Measurements from ENCODE around the gene ZNF57. TPM values are rescaled to one million over a fixed set of nuclear protein-coding genes. Genes with fewer than 3 reads are reported as not detected.

ZNF57 gene
- polyA plus RNA-seq, 4 donors = 4.5 to 19.2 (median 15.2) TPM

- DNase-seq (no peak), FAIRE-seq (no peak)
- no peaks in the 10 kb centered on the region for H3K27me3 ChIP-seq (ENCODE audit: control insufficient read depth in 3 of 3, insufficient read depth in 3 of 3, low read length in 3 of 3)
- H3K4me1 ChIP-seq (ENCODE audit: control insufficient read depth in 3 of 3, insufficient read depth in 2 of 3, low read depth in 1 of 3, low read length in 2 of 3) = peaks cover 0 to 9% (median 0%) of the 10 kb centered on the region in 3 donors
- WGBS, 3 donors = 91 to 94% (median 94%) methylated on average over 19 to 20 of the region's 20 CpGs
- peaks cover 0 to 28% (median 0%) of the 10 kb centered on the region in 3 donors for H3K36me3 ChIP-seq (ENCODE audit: control insufficient read depth in 3 of 3, insufficient read depth in 2 of 3, low read depth in 1 of 3, low read length in 3 of 3)
- H3K4me3 ChIP-seq (ENCODE audit: low read depth in 1 of 3, low read length in 3 of 3) = no peak overlapping the region
- H3K27ac ChIP-seq (ENCODE audit: low read depth in 1 of 3, low read length in 2 of 3) = no peak overlapping the region
- peaks cover 0 to 17% of the 10 kb centered on the region in 2 donors for H3K9me3 ChIP-seq (ENCODE audit: control insufficient read depth in 2 of 2, insufficient read depth in 1 of 2, low read depth in 1 of 2, low read length in 1 of 2)
Observed at GRCh38 chr19:2906631-2907195, 6.0 kb downstream of the ZNF57 start.

- DNase-seq = no peak
- H3K4me1 ChIP-seq (ENCODE audit: control insufficient read depth in 3 of 3, insufficient read depth in 2 of 3, low read depth in 1 of 3, low read length in 2 of 3) = no peaks in the 10 kb centered on the region
- 92 to 95% (median 94%) methylated on average over 5 of the region's 5 CpGs for WGBS, 3 donors
- H3K4me3 ChIP-seq (ENCODE audit: low read depth in 1 of 3, low read length in 3 of 3) = no peak overlapping the region
- H3K36me3 ChIP-seq (ENCODE audit: control insufficient read depth in 3 of 3, insufficient read depth in 2 of 3, low read depth in 1 of 3, low read length in 3 of 3) = peaks cover 6 to 33% (median 24%) of the 10 kb centered on the region in 3 donors
- no peaks in the 10 kb centered on the region for H3K27me3 ChIP-seq (ENCODE audit: control insufficient read depth in 3 of 3, insufficient read depth in 3 of 3, low read length in 3 of 3)
- FAIRE-seq = no peak
- H3K27ac ChIP-seq (ENCODE audit: low read depth in 1 of 3, low read length in 2 of 3) = no peak overlapping the region
- H3K9me3 ChIP-seq (ENCODE audit: control insufficient read depth in 2 of 2, insufficient read depth in 1 of 2, low read depth in 1 of 2, low read length in 1 of 2) = peaks cover 3 to 60% of the 10 kb centered on the region in 2 donors
Observed at GRCh38 chr19:2912306-2912705, 11.6 kb downstream of the ZNF57 start.

- FAIRE-seq (no peak), DNase-seq (no peak)
- Histone ChIP-seq H3K4me1 (ENCODE audit: control insufficient read depth in 3 of 3, insufficient read depth in 2 of 3, low read depth in 1 of 3, low read length in 2 of 3) (no peaks in the 10 kb centered on the region), H3K27me3 (ENCODE audit: control insufficient read depth in 3 of 3, insufficient read depth in 3 of 3, low read length in 3 of 3) (no peaks in the 10 kb centered on the region), H3K36me3 (ENCODE audit: control insufficient read depth in 3 of 3, insufficient read depth in 2 of 3, low read depth in 1 of 3, low read length in 3 of 3) (peaks cover 10 to 36% (median 31%) of the 10 kb centered on the region in 3 donors), H3K9me3 (ENCODE audit: control insufficient read depth in 2 of 2, insufficient read depth in 1 of 2, low read depth in 1 of 2, low read length in 1 of 2) (peaks cover 8 to 57% of the 10 kb centered on the region in 2 donors), H3K4me3 (ENCODE audit: low read depth in 1 of 3, low read length in 3 of 3) (no peak overlapping the region), H3K27ac (ENCODE audit: low read depth in 1 of 3, low read length in 2 of 3) (no peak overlapping the region)
- 95 to 97% (median 96%) methylated on average over 16 of the region's 16 CpGs for WGBS, 3 donors
Observed at GRCh38 chr19:2917275-2918184, 16.8 kb downstream of the ZNF57 start.

GRCh38 chr19:2922987-2923386 lies 22.3 kb downstream of the ZNF57 start:
- no peak for DNase-seq
- WGBS, 3 donors = 38 to 67% (median 49%) methylated on average over 5 of the region's 5 CpGs
- no peak for FAIRE-seq
- H3K27me3 ChIP-seq (ENCODE audit: control insufficient read depth in 3 of 3, insufficient read depth in 3 of 3, low read length in 3 of 3) = no peaks in the 10 kb centered on the region
- peaks cover under 1 to 31% of the 10 kb centered on the region in 2 donors for H3K9me3 ChIP-seq (ENCODE audit: control insufficient read depth in 2 of 2, insufficient read depth in 1 of 2, low read depth in 1 of 2, low read length in 1 of 2)
- H3K27ac ChIP-seq (ENCODE audit: low read depth in 1 of 3, low read length in 2 of 3) = no peak overlapping the region
- H3K4me1 ChIP-seq (ENCODE audit: control insufficient read depth in 3 of 3, insufficient read depth in 2 of 3, low read depth in 1 of 3, low read length in 2 of 3) = no peaks in the 10 kb centered on the region
- no peak overlapping the region for H3K4me3 ChIP-seq (ENCODE audit: low read depth in 1 of 3, low read length in 3 of 3)
- H3K36me3 ChIP-seq (ENCODE audit: control insufficient read depth in 3 of 3, insufficient read depth in 2 of 3, low read depth in 1 of 3, low read length in 3 of 3) = peaks cover 0 to 15% (median 4%) of the 10 kb centered on the region in 3 donors

- FAIRE-seq = no peak
- peaks cover 0 to 14% (median 3%) of the 10 kb centered on the region in 3 donors for H3K36me3 ChIP-seq (ENCODE audit: control insufficient read depth in 3 of 3, insufficient read depth in 2 of 3, low read depth in 1 of 3, low read length in 3 of 3)
- 38 to 55% (median 46%) methylated on average over 4 of the region's 4 CpGs for WGBS, 3 donors
- H3K27ac ChIP-seq (ENCODE audit: low read depth in 1 of 3, low read length in 2 of 3) = no peak overlapping the region
- no peak for DNase-seq
- H3K4me1 ChIP-seq (ENCODE audit: control insufficient read depth in 3 of 3, insufficient read depth in 2 of 3, low read depth in 1 of 3, low read length in 2 of 3) = no peaks in the 10 kb centered on the region
- peaks cover 0 to 29% of the 10 kb centered on the region in 2 donors for H3K9me3 ChIP-seq (ENCODE audit: control insufficient read depth in 2 of 2, insufficient read depth in 1 of 2, low read depth in 1 of 2, low read length in 1 of 2)
- H3K4me3 ChIP-seq (ENCODE audit: low read depth in 1 of 3, low read length in 3 of 3) = no peak overlapping the region
- H3K27me3 ChIP-seq (ENCODE audit: control insufficient read depth in 3 of 3, insufficient read depth in 3 of 3, low read length in 3 of 3) = no peaks in the 10 kb centered on the region
Observed at GRCh38 chr19:2923510-2923909, 22.8 kb downstream of the ZNF57 start.

DNA sequence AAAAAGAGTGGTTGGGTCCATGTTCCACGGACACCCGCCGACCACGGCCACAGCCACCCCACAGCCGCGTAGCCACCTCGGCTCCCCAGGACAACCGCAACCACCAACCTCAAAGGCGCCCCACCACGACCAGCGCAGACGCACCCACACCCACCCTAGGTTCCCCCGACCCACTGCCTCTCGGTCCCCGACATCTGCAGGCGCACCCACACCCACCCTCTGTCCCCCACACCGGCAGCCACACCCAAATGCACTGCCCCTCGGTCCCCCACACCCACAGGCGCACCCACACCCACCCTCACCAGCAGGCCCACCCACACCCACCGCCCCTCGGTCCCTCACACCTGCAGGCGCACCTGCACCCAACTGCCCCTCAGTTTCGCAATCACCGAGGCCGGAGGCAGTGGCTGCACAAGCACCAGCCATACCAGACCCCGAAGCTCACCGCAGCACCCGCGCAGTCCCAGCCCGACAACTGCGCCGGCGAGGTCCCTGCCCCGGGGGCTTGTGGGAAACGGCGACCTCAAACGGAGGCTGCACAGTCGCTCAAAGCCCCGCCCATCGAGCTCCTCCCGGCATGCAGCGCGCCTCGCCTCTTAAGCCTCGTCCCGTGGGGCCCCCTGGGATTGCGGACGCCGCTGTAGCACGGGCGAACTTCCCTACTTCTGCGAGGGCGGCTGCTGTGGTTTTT lies 25.8 kb downstream of the ZNF57 start:
- FAIRE-seq = no peak
- WGBS, 3 donors = 89 to 96% (median 93%) methylated on average over 46 to 53 of the region's 53 CpGs

DNA sequence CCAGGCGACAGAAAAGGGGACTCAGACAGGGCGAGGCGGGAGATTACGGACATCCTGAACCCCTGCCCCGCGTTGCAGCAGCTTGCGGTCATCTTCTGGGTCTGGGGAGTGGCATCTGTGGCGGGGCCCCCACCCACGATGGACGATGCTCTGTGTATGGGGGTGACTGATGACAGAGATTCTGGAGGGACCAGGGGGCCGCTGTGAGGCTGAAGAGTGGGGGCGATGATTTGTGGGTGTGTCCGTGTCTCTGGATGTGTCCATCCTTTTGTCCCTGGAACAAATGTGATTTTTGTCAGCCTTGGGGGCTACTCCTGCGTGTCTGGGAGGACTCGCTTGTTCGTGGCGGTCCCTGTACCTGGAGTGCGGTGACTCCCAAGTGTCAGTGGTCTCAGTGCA lies 26.3 kb downstream of the ZNF57 start:
- H3K27ac ChIP-seq (ENCODE audit: low read depth in 1 of 3, low read length in 2 of 3) = no peak overlapping the region
- DNase-seq (no peak), FAIRE-seq (no peak)
- peaks cover 0 to 32% of the 10 kb centered on the region in 2 donors for H3K9me3 ChIP-seq (ENCODE audit: control insufficient read depth in 2 of 2, insufficient read depth in 1 of 2, low read depth in 1 of 2, low read length in 1 of 2)
- H3K4me1 ChIP-seq (ENCODE audit: control insufficient read depth in 3 of 3, insufficient read depth in 2 of 3, low read depth in 1 of 3, low read length in 2 of 3) = no peaks in the 10 kb centered on the region
- WGBS, 3 donors = 95 to 98% (median 96%) methylated on average over 17 to 18 of the region's 18 CpGs
- H3K36me3 ChIP-seq (ENCODE audit: control insufficient read depth in 3 of 3, insufficient read depth in 2 of 3, low read depth in 1 of 3, low read length in 3 of 3) = peaks cover 0 to 6% (median 0%) of the 10 kb centered on the region in 3 donors
- no peak overlapping the region for H3K4me3 ChIP-seq (ENCODE audit: low read depth in 1 of 3, low read length in 3 of 3)
- H3K27me3 ChIP-seq (ENCODE audit: control insufficient read depth in 3 of 3, insufficient read depth in 3 of 3, low read length in 3 of 3) = no peaks in the 10 kb centered on the region

More for the DNA sequence above, 25.8 kb downstream of the ZNF57 start:
- no peak overlapping the region for H3K27ac ChIP-seq (ENCODE audit: low read depth in 1 of 3, low read length in 2 of 3)
- H3K4me1 ChIP-seq (ENCODE audit: control insufficient read depth in 3 of 3, insufficient read depth in 2 of 3, low read depth in 1 of 3, low read length in 2 of 3) = no peaks in the 10 kb centered on the region
- peaks cover 0 to 6% (median 0%) of the 10 kb centered on the region in 3 donors for H3K36me3 ChIP-seq (ENCODE audit: control insufficient read depth in 3 of 3, insufficient read depth in 2 of 3, low read depth in 1 of 3, low read length in 3 of 3)
- H3K27me3 ChIP-seq (ENCODE audit: control insufficient read depth in 3 of 3, insufficient read depth in 3 of 3, low read length in 3 of 3) = no peaks in the 10 kb centered on the region
- no peak for DNase-seq
- H3K9me3 ChIP-seq (ENCODE audit: control insufficient read depth in 2 of 2, insufficient read depth in 1 of 2, low read depth in 1 of 2, low read length in 1 of 2) = peaks cover 0 to 27% of the 10 kb centered on the region in 2 donors
- no peak overlapping the region for H3K4me3 ChIP-seq (ENCODE audit: low read depth in 1 of 3, low read length in 3 of 3)

DNA sequence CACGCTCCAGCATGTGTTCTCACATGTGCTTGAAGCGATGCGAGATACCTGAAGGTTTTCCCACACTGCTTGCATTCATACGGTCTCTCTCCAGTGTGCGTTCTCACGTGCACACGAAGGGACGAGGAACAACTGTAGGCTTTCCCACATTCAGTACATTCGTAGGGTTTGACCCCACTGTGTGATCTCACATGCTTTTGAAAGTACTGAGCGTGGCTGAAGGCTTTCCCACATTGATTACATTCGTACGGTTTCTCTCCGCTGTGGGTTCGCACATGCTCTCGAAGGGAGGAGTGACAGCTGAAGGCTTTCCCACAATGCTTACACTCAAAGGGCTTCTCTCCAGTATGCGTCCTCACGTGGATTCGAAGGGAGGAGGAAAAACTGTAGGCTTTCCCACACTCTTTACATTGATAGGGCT lies 32.8 kb downstream of the ZNF57 start:
- no peak overlapping the region for H3K27ac ChIP-seq (ENCODE audit: low read depth in 1 of 3, low read length in 2 of 3)
- DNase-seq (no peak), FAIRE-seq (no peak)
- no peaks in the 10 kb centered on the region for H3K4me1 ChIP-seq (ENCODE audit: control insufficient read depth in 3 of 3, insufficient read depth in 2 of 3, low read depth in 1 of 3, low read length in 2 of 3)
- no peaks in the 10 kb centered on the region for H3K27me3 ChIP-seq (ENCODE audit: control insufficient read depth in 3 of 3, insufficient read depth in 3 of 3, low read length in 3 of 3)
- WGBS, 3 donors = 98% methylated on average over 18 of the region's 18 CpGs
- H3K9me3 ChIP-seq (ENCODE audit: control insufficient read depth in 2 of 2, insufficient read depth in 1 of 2, low read depth in 1 of 2, low read length in 1 of 2) = peaks cover 2 to 69% of the 10 kb centered on the region in 2 donors
- H3K4me3 ChIP-seq (ENCODE audit: low read depth in 1 of 3, low read length in 3 of 3) = no peak overlapping the region
- H3K36me3 ChIP-seq (ENCODE audit: control insufficient read depth in 3 of 3, insufficient read depth in 2 of 3, low read depth in 1 of 3, low read length in 3 of 3) = peaks cover 12 to 48% (median 21%) of the 10 kb centered on the region in 3 donors

Measured in small intestine (tissue), 7 donors.